ENCODE data around the gene CD70.
"Not testable (repeated sequence)": the region's sequence is repeated elsewhere in the genome, so short reads cannot be mapped to it uniquely, and the experiment has no call there.

DNA sequence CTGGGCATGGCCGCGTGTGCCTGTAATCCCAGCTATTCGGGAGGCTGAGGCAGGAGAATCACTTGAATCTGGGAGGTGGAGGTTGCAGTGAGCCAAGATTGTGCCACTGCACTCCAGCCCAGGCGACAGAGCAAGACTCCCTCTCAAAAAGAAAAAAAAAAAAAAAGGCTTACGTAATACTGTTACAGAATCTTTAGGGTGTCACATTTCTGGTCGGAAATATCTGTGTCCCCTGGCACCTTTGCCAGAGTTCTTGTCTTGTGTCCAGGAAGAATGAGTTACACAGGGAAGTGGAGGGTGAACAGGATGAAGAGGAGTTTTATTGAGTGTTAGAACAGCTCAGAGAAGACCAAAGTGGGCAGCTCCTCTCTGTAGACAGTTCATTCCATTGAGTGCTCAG lies 40.3 kb downstream of the CD70 start:
- not testable (repeated sequence) for TF ChIP-seq POLR2AphosphoS5 (IDR thresholded peaks at IDR 0.05; ENCODE audit: low read depth, low read length); SIN3A (IDR thresholded peaks at IDR 0.05; ENCODE audit: borderline replicate concordance, insufficient read depth, low read depth, low read length); TCF7L2 (IDR thresholded peaks at IDR 0.05; ENCODE audit: low read depth, low read length)
- TF ChIP-seq, protein P1, sequence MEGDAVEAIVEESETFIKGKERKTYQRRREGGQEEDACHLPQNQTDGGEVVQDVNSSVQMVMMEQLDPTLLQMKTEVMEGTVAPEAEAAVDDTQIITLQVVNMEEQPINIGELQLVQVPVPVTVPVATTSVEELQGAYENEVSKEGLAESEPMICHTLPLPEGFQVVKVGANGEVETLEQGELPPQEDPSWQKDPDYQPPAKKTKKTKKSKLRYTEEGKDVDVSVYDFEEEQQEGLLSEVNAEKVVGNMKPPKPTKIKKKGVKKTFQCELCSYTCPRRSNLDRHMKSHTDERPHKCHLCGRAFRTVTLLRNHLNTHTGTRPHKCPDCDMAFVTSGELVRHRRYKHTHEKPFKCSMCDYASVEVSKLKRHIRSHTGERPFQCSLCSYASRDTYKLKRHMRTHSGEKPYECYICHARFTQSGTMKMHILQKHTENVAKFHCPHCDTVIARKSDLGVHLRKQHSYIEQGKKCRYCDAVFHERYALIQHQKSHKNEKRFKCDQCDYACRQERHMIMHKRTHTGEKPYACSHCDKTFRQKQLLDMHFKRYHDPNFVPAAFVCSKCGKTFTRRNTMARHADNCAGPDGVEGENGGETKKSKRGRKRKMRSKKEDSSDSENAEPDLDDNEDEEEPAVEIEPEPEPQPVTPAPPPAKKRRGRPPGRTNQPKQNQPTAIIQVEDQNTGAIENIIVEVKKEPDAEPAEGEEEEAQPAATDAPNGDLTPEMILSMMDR (IDR thresholded peaks at IDR 0.05), result not testable (repeated sequence)
- TF ChIP-seq, protein P2, sequence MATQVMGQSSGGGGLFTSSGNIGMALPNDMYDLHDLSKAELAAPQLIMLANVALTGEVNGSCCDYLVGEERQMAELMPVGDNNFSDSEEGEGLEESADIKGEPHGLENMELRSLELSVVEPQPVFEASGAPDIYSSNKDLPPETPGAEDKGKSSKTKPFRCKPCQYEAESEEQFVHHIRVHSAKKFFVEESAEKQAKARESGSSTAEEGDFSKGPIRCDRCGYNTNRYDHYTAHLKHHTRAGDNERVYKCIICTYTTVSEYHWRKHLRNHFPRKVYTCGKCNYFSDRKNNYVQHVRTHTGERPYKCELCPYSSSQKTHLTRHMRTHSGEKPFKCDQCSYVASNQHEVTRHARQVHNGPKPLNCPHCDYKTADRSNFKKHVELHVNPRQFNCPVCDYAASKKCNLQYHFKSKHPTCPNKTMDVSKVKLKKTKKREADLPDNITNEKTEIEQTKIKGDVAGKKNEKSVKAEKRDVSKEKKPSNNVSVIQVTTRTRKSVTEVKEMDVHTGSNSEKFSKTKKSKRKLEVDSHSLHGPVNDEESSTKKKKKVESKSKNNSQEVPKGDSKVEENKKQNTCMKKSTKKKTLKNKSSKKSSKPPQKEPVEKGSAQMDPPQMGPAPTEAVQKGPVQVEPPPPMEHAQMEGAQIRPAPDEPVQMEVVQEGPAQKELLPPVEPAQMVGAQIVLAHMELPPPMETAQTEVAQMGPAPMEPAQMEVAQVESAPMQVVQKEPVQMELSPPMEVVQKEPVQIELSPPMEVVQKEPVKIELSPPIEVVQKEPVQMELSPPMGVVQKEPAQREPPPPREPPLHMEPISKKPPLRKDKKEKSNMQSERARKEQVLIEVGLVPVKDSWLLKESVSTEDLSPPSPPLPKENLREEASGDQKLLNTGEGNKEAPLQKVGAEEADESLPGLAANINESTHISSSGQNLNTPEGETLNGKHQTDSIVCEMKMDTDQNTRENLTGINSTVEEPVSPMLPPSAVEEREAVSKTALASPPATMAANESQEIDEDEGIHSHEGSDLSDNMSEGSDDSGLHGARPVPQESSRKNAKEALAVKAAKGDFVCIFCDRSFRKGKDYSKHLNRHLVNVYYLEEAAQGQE (IDR thresholded peaks at IDR 0.05; ENCODE audit: insufficient read depth in 1 of 2, low read depth in 2 of 2, low read length in 1 of 2), result not testable (repeated sequence)

Measured in Panc1 (cell line).